PC-3 (cell line): Measurements from ENCODE around the gene NCOR2.

Experiments used
- EZH2 ChIP-seq: fragments of 300-600 bp; sonication (generic); IDR thresholded peaks from one replicate; pipeline ENCODE4 v1.6.1; 2017; ENCODE audit warnings: antibody characterized with exemption, mild to moderate bottlenecking, low read length; ENCODE audit not compliant: unreplicated experiment
- TF ChIP-seq, protein P1 (sequence below): fragments of 300-600 bp; sonication (generic); conservative IDR thresholded peaks from 2 replicates; pipeline ENCODE4 v1.5.1; 2017; ENCODE audit warnings: antibody characterized with exemption, low read depth, mild to moderate bottlenecking, low read length

DNA sequence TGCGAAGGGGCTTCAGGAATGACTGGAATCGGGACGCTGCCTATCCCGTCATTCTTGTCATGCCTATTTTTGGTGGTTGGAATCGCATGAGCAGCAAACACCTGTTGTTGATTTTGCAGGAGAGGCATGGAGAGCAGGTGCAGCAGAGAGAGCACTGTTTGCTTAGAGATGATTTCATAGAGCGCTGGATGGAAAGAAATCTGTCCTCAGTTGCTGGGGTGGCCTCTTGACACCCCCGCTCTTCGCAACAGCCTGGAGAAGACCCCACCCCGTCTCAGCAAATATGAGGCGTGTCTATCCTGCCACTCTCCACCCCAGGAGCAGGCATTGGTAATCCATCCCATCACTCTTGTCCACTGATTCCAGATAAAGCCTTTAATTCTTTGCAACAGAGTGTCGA, 19.3 kb upstream of the NCOR2 start:
- TF ChIP-seq, protein P1, sequence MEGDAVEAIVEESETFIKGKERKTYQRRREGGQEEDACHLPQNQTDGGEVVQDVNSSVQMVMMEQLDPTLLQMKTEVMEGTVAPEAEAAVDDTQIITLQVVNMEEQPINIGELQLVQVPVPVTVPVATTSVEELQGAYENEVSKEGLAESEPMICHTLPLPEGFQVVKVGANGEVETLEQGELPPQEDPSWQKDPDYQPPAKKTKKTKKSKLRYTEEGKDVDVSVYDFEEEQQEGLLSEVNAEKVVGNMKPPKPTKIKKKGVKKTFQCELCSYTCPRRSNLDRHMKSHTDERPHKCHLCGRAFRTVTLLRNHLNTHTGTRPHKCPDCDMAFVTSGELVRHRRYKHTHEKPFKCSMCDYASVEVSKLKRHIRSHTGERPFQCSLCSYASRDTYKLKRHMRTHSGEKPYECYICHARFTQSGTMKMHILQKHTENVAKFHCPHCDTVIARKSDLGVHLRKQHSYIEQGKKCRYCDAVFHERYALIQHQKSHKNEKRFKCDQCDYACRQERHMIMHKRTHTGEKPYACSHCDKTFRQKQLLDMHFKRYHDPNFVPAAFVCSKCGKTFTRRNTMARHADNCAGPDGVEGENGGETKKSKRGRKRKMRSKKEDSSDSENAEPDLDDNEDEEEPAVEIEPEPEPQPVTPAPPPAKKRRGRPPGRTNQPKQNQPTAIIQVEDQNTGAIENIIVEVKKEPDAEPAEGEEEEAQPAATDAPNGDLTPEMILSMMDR, result no peak
- TF ChIP-seq EZH2, result no peak
